Neural progenitor cell (in vitro differentiated cells): Measurements from ENCODE around the gene MGMT. TPM values are rescaled to one million over a fixed set of nuclear protein-coding genes. Genes with fewer than 3 reads are reported as not detected.

Source experiments
- DNase-seq: peaks from one replicate; pipeline ENCODE4 v3.0.0-alpha.2; 2016; ENCODE audit warnings: low spot score
- H2AFZ ChIP-seq: fragments of 200-600 bp; sonication (generic); replicated peaks from 2 replicates; pipeline ENCODE4 v1.6.1; 2016; ENCODE audit warnings: antibody characterized with exemption
- H3F3A ChIP-seq: fragments of 200-600 bp; sonication (generic); 2 replicates; pipeline ENCODE4 v1.6.1; 2016; ENCODE audit warnings: antibody characterized with exemption, low read depth
- H3K27ac ChIP-seq: fragments of 200-600 bp; sonication (generic); 2 replicates; pipeline ENCODE4 v1.5.1; 2016; ENCODE audit warnings: mild to moderate bottlenecking
- H3K27me3 ChIP-seq: fragments of 200-600 bp; sonication (generic); 2 replicates; pipeline ENCODE4 v1.6.1; 2016; ENCODE audit warnings: mild to moderate bottlenecking, moderate library complexity
- H3K36me3 ChIP-seq: fragments of 200-600 bp; sonication (generic); 2 replicates; pipeline ENCODE4 v1.5.1; 2016
- H3K4me1 ChIP-seq: fragments of 200-600 bp; sonication (generic); 2 replicates; pipeline ENCODE4 v1.6.1; 2016; ENCODE audit warnings: mixed run types
- H3K4me2 ChIP-seq: fragments of 200-600 bp; sonication (generic); 2 replicates; pipeline ENCODE4 v1.6.1; 2016
- H3K4me3 ChIP-seq: fragments of 200-600 bp; sonication (generic); 2 replicates; pipeline ENCODE4 v1.5.1; 2016
- H3K79me2 ChIP-seq: fragments of 200-600 bp; sonication (generic); 2 replicates; pipeline ENCODE4 v1.6.1; 2016; ENCODE audit warnings: low read depth
- H3K9ac ChIP-seq: fragments of 200-600 bp; sonication (generic); 2 replicates; pipeline ENCODE4 v1.6.1; 2016
- H3K9me3 ChIP-seq: fragments of 200-600 bp; sonication (generic); 2 replicates; pipeline ENCODE4 v1.5.1; 2016; ENCODE audit warnings: low read depth
- H4K20me1 ChIP-seq: fragments of 200-600 bp; sonication (generic); 2 replicates; pipeline ENCODE4 v1.6.1; 2016; ENCODE audit warnings: low read depth
- H3K27ac Mint-ChIP-seq: 3 replicates; pipeline ENCODE4 v1.8.0; 2021; ENCODE audit warnings: mixed read lengths
- H3K27me3 Mint-ChIP-seq: 2 replicates; pipeline ENCODE4 v1.8.0; 2022; ENCODE audit warnings: low read depth, mild to moderate bottlenecking, inconsistent platforms, moderate library complexity, mixed read lengths; ENCODE audit not compliant: insufficient read depth
- H3K36me3 Mint-ChIP-seq: 3 replicates; pipeline ENCODE4 v1.8.0; 2021; ENCODE audit warnings: mixed read lengths
- H3K4me1 Mint-ChIP-seq: 3 replicates; pipeline ENCODE4 v1.8.0; 2021; ENCODE audit warnings: mixed read lengths
- H3K4me3 Mint-ChIP-seq: 3 replicates; pipeline ENCODE4 v1.8.0; 2021; ENCODE audit warnings: mild to moderate bottlenecking, moderate library complexity, mixed read lengths
- H3K9me3 Mint-ChIP-seq: 3 replicates; pipeline ENCODE4 v1.8.0; 2020; ENCODE audit warnings: mixed read lengths
- CTCF ChIP-seq: fragments of 200-600 bp; sonication (generic); IDR thresholded peaks from 2 replicates; pipeline ENCODE4 v1.5.1; 2017; ENCODE audit warnings: antibody characterized with exemption, mild to moderate bottlenecking
- EZH2 ChIP-seq: fragments of 200-600 bp; sonication (generic); IDR thresholded peaks from 2 replicates; pipeline ENCODE4 v1.6.1; 2017; ENCODE audit warnings: antibody characterized with exemption, mild to moderate bottlenecking, moderate library complexity
- EZH2phosphoT487 ChIP-seq: fragments of 200-600 bp; sonication (generic); IDR thresholded peaks from 2 replicates; pipeline ENCODE4 v1.6.1; 2017; ENCODE audit warnings: antibody characterized with exemption
- total RNA-seq: library from RNA; depleted of rRNA; stranded (reverse); fragments of >200 nt; gene quantifications from 2 replicates; pipeline ENCODE4 v1.2.3, GENCODE V29; 2015; ENCODE audit warnings: low replicate concordance

The MGMT gene
- total RNA-seq, 1 donor from 2014 or later = 17.5 TPM

- H3K79me2 ChIP-seq = no peaks in the 10 kb centered on the region
- no peaks in the 10 kb centered on the region for H3F3A ChIP-seq
- no peaks in the 10 kb centered on the region for H3K9me3 ChIP-seq
- DNase-seq = no peak
- no peak overlapping the region for H3K4me3 ChIP-seq
- peaks cover 3% of the 10 kb centered on the region for H3K9me3 Mint-ChIP-seq
- peaks cover 2% of the 10 kb centered on the region for H3K4me1 Mint-ChIP-seq
- H3K36me3 ChIP-seq = no peaks in the 10 kb centered on the region
- no peaks in the 10 kb centered on the region for H3K27me3 ChIP-seq
- H3K4me3 Mint-ChIP-seq = no peak overlapping the region
- TF ChIP-seq CTCF (no peak), EZH2phosphoT487 (no peak), EZH2 (no peak)
- H2AFZ ChIP-seq = no peak overlapping the region
- no peak overlapping the region for H3K4me2 ChIP-seq
- H3K27ac Mint-ChIP-seq = no peak overlapping the region
- H3K27ac ChIP-seq = no peak overlapping the region
- H4K20me1 ChIP-seq = no peaks in the 10 kb centered on the region
- peaks cover 2% of the 10 kb centered on the region for H3K27me3 Mint-ChIP-seq
- no peak overlapping the region for H3K9ac ChIP-seq
- H3K36me3 Mint-ChIP-seq = peaks cover 7% of the 10 kb centered on the region
- H3K4me1 ChIP-seq = no peaks in the 10 kb centered on the region
These were observed 83.6 kb downstream of the MGMT start for GRCh38 chr10:129550658-129551057.

GRCh38 chr10:129552119-129552518 is 85.1 kb downstream of the MGMT start:
- Histone ChIP-seq H3K79me2 (no peaks in the 10 kb centered on the region), H3K4me1 (no peaks in the 10 kb centered on the region), H3K27ac (no peak overlapping the region), H3K9ac (no peak overlapping the region), H3K9me3 (no peaks in the 10 kb centered on the region), H3K4me2 (no peak overlapping the region), H4K20me1 (no peaks in the 10 kb centered on the region), H2AFZ (no peak overlapping the region), H3K36me3 (no peaks in the 10 kb centered on the region), H3K4me3 (no peak overlapping the region), H3F3A (no peaks in the 10 kb centered on the region), H3K27me3 (no peaks in the 10 kb centered on the region)
- H3K9me3 Mint-ChIP-seq = peaks cover 3% of the 10 kb centered on the region
- no peak overlapping the region for H3K4me3 Mint-ChIP-seq
- peaks cover 8% of the 10 kb centered on the region for H3K36me3 Mint-ChIP-seq
- DNase-seq = no peak
- H3K27me3 Mint-ChIP-seq = peaks cover 2% of the 10 kb centered on the region
- H3K27ac Mint-ChIP-seq = no peak overlapping the region
- no peak for TF ChIP-seq CTCF
- TF ChIP-seq EZH2 = no peak
- no peak for TF ChIP-seq EZH2phosphoT487
- peaks cover 2% of the 10 kb centered on the region for H3K4me1 Mint-ChIP-seq

- Histone ChIP-seq H3F3A (no peaks in the 10 kb centered on the region), H3K9me3 (no peaks in the 10 kb centered on the region), H3K4me2 (no peak overlapping the region), H3K4me1 (no peaks in the 10 kb centered on the region), H3K9ac (no peak overlapping the region), H3K27ac (no peak overlapping the region), H3K36me3 (no peaks in the 10 kb centered on the region), H2AFZ (no peak overlapping the region), H3K4me3 (no peak overlapping the region), H3K79me2 (no peaks in the 10 kb centered on the region), H4K20me1 (no peaks in the 10 kb centered on the region), H3K27me3 (no peaks in the 10 kb centered on the region)
- Mint-ChIP-seq H3K4me1 (peaks cover 2% of the 10 kb centered on the region), H3K9me3 (peaks cover 3% of the 10 kb centered on the region), H3K27ac (no peak overlapping the region), H3K36me3 (peaks cover 10% of the 10 kb centered on the region), H3K27me3 (peaks cover 2% of the 10 kb centered on the region), H3K4me3 (no peak overlapping the region)
- TF ChIP-seq CTCF (no peak), EZH2 (no peak), EZH2phosphoT487 (no peak)
- DNase-seq = no peak
These were observed 86.9 kb downstream of the MGMT start for GRCh38 chr10:129553928-129554327.
